GM12878 (cell line): ENCODE results near the gene SNAPC3. TPM values are rescaled to one million over a fixed set of nuclear protein-coding genes. Genes with fewer than 3 reads are reported as not detected.

ENCODE experiments used
- ATF7 ChIP-seq: fragments of 450-650 bp; IDR thresholded peaks from 2 replicates; pipeline ENCODE4 v1.6.1; 2016; ENCODE audit warnings: low read depth, mild to moderate bottlenecking
- CEBPZ ChIP-seq: fragments of 150-350 bp; IDR thresholded peaks from 2 replicates; pipeline ENCODE4 v1.6.1; 2016; ENCODE audit warnings: low read depth, low read length
- FOXM1 ChIP-seq: IDR thresholded peaks from 2 replicates; pipeline ENCODE4 v1.6.1; 2012; ENCODE audit warnings: low read depth, mild to moderate bottlenecking, inconsistent platforms, low read length, moderate library complexity
- HCFC1 ChIP-seq: fragments of 150-350 bp; IDR thresholded peaks from 2 replicates; pipeline ENCODE4 v1.6.1; 2014; ENCODE audit warnings: low read length
- HDAC6 ChIP-seq: fragments of 200-600 bp; sonication (generic); IDR thresholded peaks from one replicate; pipeline ENCODE4 v1.8.0; 2017; ENCODE audit warnings: antibody characterized with exemption; ENCODE audit not compliant: unreplicated experiment
- MYC ChIP-seq: IDR thresholded peaks from 2 replicates; pipeline ENCODE4 v1.6.1; 2011; ENCODE audit warnings: mild to moderate bottlenecking, low read length, moderate library complexity, inconsistent platforms; ENCODE audit not compliant: insufficient read depth, insufficient replicate concordance, insufficient read length, severe bottlenecking
- NRF1 ChIP-seq: conservative IDR thresholded peaks from 2 replicates; pipeline ENCODE4 v1.6.1; 2011; ENCODE audit warnings: mild to moderate bottlenecking, low read depth, low read length, improper control_type of control experiment
- RUNX3 ChIP-seq: IDR thresholded peaks from 2 replicates; pipeline ENCODE4 v1.6.1; 2012; ENCODE audit warnings: low read length, inconsistent platforms
- SUPT20H ChIP-seq: IDR thresholded peaks from 2 replicates; pipeline ENCODE4 v1.6.1; 2011; ENCODE audit warnings: low read depth, mild to moderate bottlenecking, low read length, moderate library complexity, borderline replicate concordance; ENCODE audit not compliant: control insufficient read depth
- TAF1 ChIP-seq: IDR thresholded peaks from 2 replicates; pipeline ENCODE4 v1.6.1; 2011; ENCODE audit warnings: mild to moderate bottlenecking, low read depth, low read length, borderline replicate concordance
- ZBTB33 ChIP-seq: fragments of 450-650 bp; IDR thresholded peaks from 2 replicates; pipeline ENCODE4 v1.6.1; 2017; ENCODE audit warnings: mild to moderate bottlenecking
- polyA plus RNA-seq, 11 experiments: library from polyadenylated mRNA; depleted of rRNA in 4 of 11; unstranded in 6 of 11; stranded (reverse) in 5 of 11; fragments of >200 nt; fragmentation: Nextera tagmentation in 4 of 11; fragmentation: Illumina TruSeq in 1 of 11; extraction: Ambion mirVana in 4 of 11; extraction: Trizol in 1 of 11; gene quantifications; 1 replicate in 1 of 11; 2 replicates in 10 of 11; pipeline versions ENCODE4 v1.2.1 to v1.2.3, GENCODE V29; 2011 to 2016; ENCODE audit warnings: inconsistent platforms in 2 of 11, missing spikeins in 2 of 11, low read depth in 1 of 11
- total RNA-seq, 4 experiments: library from RNA; depleted of rRNA in 3 of 4; stranded (reverse); fragments of >200 nt in 3 of 4; fragmentation: Illumina TruSeq in 1 of 4; extraction: Trizol in 1 of 4; gene quantifications; 2 replicates each; pipeline versions ENCODE4 v1.2.1 to v1.2.3, GENCODE V29; 2013 to 2021
- TF ChIP-seq, protein P1 (sequence below): fragments of 450-650 bp; formaldehyde crosslinking; IDR thresholded peaks from 2 replicates; pipeline ENCODE4 v1.5.0; 2022; ENCODE audit warnings: mild to moderate bottlenecking, missing genetic modification characterization
- TF ChIP-seq, protein P2 (sequence below): fragments of 450-650 bp; IDR thresholded peaks from 2 replicates; pipeline ENCODE4 v1.6.1; 2017; ENCODE audit warnings: low read depth, mild to moderate bottlenecking, moderate library complexity
- TF ChIP-seq, protein P3 (sequence below): IDR thresholded peaks from 2 replicates; pipeline ENCODE4 v1.6.1; 2012; ENCODE audit warnings: low read depth, low read length, improper control_type of control experiment
- TF ChIP-seq, protein P4 (sequence below): IDR thresholded peaks from 2 replicates; pipeline ENCODE4 v1.6.1; 2011; ENCODE audit warnings: low read depth, mild to moderate bottlenecking, low read length, moderate library complexity, borderline replicate concordance; ENCODE audit errors: extremely low read depth

Gene SNAPC3
- total and polyA plus RNA-seq, 10 of the 15 experiments (the other 5 are each of a cell fraction or from before 2014, with no cell fraction given), result 5.7 to 47.4 (median 24.6) TPM

DNA sequence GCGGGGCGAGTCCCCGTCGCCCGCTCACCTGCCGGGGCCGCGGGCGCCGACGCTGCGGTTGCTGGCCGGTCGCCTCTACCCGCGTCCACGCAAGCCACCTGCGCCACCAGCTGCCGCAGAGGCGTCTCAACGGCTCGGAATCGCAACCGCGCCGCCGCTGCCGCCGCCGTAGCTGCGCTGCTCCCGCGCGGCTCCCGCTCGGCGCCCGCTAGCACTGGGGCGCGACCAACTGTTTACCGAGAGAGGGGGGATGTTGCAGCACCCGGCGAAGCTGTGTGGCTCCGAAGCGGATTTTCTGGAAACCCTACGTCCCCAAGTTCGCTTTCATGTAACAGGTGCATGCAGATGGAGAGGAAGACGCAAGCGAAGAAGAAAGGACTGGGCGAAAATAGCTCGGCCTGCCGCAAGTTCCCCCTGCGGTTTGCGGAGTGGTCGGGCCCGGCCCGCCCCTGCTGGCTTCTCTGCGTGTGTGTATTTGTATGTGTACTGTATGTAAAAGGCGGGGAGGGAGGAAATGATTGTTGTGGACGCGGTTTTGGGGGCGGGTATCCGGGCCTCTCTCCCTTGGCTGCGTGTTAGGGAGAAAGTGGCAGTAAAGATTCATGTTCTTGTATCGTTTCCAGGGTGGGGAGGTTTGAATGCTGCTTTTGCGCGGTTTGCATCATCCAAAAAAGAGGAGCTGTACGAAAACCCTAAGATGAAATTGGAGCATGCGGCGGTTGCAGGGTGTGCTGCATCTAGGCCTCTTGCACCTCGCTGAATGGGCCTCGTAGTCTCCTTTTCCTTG is 88.3 kb downstream of the SNAPC3 start, which contains the start of gene PSIP1 (continued):
- TF ChIP-seq, protein P1, sequence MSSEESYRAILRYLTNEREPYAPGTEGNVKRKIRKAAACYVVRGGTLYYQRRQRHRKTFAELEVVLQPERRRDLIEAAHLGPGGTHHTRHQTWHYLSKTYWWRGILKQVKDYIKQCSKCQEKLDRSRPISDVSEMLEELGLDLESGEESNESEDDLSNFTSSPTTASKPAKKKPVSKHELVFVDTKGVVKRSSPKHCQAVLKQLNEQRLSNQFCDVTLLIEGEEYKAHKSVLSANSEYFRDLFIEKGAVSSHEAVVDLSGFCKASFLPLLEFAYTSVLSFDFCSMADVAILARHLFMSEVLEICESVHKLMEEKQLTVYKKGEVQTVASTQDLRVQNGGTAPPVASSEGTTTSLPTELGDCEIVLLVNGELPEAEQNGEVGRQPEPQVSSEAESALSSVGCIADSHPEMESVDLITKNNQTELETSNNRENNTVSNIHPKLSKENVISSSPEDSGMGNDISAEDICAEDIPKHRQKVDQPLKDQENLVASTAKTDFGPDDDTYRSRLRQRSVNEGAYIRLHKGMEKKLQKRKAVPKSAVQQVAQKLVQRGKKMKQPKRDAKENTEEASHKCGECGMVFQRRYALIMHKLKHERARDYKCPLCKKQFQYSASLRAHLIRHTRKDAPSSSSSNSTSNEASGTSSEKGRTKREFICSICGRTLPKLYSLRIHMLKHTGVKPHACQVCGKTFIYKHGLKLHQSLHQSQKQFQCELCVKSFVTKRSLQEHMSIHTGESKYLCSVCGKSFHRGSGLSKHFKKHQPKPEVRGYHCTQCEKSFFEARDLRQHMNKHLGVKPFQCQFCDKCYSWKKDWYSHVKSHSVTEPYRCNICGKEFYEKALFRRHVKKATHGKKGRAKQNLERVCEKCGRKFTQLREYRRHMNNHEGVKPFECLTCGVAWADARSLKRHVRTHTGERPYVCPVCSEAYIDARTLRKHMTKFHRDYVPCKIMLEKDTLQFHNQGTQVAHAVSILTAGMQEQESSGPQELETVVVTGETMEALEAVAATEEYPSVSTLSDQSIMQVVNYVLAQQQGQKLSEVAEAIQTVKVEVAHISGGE (CRISPR knock-in tag), result no peak
- TF ChIP-seq, protein P2, sequence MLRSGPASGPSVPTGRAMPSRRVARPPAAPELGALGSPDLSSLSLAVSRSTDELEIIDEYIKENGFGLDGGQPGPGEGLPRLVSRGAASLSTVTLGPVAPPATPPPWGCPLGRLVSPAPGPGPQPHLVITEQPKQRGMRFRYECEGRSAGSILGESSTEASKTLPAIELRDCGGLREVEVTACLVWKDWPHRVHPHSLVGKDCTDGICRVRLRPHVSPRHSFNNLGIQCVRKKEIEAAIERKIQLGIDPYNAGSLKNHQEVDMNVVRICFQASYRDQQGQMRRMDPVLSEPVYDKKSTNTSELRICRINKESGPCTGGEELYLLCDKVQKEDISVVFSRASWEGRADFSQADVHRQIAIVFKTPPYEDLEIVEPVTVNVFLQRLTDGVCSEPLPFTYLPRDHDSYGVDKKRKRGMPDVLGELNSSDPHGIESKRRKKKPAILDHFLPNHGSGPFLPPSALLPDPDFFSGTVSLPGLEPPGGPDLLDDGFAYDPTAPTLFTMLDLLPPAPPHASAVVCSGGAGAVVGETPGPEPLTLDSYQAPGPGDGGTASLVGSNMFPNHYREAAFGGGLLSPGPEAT, result peak; percentile 97
- TF ChIP-seq SUPT20H (no peak), HCFC1 (no peak; the same call in 1 of the 2 replicates), NRF1 (no peak), CEBPZ (no peak), ZBTB33 (no peak), HDAC6 (peak; percentile 65), TAF1 (peak; percentile 92), FOXM1 (peak; percentile 88), MYC (no peak), RUNX3 (peak; percentile 100), ATF7 (peak; percentile 100)
- TF ChIP-seq, protein P3, sequence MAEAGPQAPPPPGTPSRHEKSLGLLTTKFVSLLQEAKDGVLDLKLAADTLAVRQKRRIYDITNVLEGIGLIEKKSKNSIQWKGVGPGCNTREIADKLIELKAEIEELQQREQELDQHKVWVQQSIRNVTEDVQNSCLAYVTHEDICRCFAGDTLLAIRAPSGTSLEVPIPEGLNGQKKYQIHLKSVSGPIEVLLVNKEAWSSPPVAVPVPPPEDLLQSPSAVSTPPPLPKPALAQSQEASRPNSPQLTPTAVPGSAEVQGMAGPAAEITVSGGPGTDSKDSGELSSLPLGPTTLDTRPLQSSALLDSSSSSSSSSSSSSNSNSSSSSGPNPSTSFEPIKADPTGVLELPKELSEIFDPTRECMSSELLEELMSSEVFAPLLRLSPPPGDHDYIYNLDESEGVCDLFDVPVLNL, result peak; percentile 44; the same call in 1 of the 2 replicates
- TF ChIP-seq, protein P4, sequence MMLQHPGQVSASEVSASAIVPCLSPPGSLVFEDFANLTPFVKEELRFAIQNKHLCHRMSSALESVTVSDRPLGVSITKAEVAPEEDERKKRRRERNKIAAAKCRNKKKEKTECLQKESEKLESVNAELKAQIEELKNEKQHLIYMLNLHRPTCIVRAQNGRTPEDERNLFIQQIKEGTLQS, result no peak
